ENCODE results near the gene HHAT.

GRCh38 chr1:210496063-210496462, 167.4 kb downstream of the HHAT start:
- TF ChIP-seq REST (IDR thresholded peaks at IDR 0.05; ENCODE audit: borderline replicate concordance) (no peak), POLR2AphosphoS5 (IDR thresholded peaks at IDR 0.05) (no peak), EZH2 (IDR thresholded peaks at IDR 0.05; ENCODE audit: borderline replicate concordance, insufficient read depth, low read length, poor library complexity, severe bottlenecking) (no peak), EP300 (conservative IDR thresholded peaks at IDR 0.05; ENCODE audit: poor library complexity, severe bottlenecking) (no peak)
